Fibroblast of lung (primary cell): ENCODE results near the gene TGM6.

Source experiments
- EZH2 ChIP-seq: IDR thresholded peaks from 2 replicates; pipeline ENCODE4 v1.5.1; 2012; ENCODE audit warnings: low read length, control low read depth, mild to moderate bottlenecking; ENCODE audit errors: missing control alignments
- TF ChIP-seq, protein P1 (sequence below), 2 donors: IDR thresholded peaks in 1 of 2; conservative IDR thresholded peaks in 1 of 2; 1 replicate in 1 of 2; 2 replicates in 1 of 2; pipeline ENCODE4 v1.5.1; 2011 to 2012; ENCODE audit warnings: low read length in 2 of 2, control low read depth in 1 of 2, inconsistent platforms in 1 of 2, low read depth in 1 of 2, mild to moderate bottlenecking in 1 of 2

DNA sequence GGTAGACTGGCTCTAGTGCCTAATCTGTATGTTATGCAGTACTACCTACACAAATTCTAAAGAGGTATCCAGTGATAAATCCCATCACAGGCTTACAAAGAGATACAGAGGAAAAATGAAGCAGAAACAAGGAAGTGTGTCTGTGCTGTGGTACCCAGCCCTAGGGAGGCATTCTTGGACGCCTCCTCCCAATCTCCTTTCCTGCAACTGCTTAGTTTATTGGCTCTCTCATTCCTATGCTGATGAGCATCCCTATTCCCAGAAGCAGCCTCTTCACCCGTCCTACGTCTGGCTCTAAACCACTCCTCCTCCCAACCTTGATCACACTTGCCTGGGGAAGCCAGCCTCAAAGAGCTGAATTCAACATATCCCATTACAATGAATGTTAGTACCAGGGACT is 34.5 kb upstream of the TGM6 start:
- TF ChIP-seq, protein P1, sequence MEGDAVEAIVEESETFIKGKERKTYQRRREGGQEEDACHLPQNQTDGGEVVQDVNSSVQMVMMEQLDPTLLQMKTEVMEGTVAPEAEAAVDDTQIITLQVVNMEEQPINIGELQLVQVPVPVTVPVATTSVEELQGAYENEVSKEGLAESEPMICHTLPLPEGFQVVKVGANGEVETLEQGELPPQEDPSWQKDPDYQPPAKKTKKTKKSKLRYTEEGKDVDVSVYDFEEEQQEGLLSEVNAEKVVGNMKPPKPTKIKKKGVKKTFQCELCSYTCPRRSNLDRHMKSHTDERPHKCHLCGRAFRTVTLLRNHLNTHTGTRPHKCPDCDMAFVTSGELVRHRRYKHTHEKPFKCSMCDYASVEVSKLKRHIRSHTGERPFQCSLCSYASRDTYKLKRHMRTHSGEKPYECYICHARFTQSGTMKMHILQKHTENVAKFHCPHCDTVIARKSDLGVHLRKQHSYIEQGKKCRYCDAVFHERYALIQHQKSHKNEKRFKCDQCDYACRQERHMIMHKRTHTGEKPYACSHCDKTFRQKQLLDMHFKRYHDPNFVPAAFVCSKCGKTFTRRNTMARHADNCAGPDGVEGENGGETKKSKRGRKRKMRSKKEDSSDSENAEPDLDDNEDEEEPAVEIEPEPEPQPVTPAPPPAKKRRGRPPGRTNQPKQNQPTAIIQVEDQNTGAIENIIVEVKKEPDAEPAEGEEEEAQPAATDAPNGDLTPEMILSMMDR (conservative IDR thresholded peaks at IDR 0.05 in 1 of 2, IDR thresholded peaks at IDR 0.05 in 1 of 2; ENCODE audit: low read depth in 1 of 2, low read length in 2 of 2), result no peak
- TF ChIP-seq EZH2, result no peak
